Measurements from ENCODE around the gene CCDC137.

Gene CCDC137

DNA sequence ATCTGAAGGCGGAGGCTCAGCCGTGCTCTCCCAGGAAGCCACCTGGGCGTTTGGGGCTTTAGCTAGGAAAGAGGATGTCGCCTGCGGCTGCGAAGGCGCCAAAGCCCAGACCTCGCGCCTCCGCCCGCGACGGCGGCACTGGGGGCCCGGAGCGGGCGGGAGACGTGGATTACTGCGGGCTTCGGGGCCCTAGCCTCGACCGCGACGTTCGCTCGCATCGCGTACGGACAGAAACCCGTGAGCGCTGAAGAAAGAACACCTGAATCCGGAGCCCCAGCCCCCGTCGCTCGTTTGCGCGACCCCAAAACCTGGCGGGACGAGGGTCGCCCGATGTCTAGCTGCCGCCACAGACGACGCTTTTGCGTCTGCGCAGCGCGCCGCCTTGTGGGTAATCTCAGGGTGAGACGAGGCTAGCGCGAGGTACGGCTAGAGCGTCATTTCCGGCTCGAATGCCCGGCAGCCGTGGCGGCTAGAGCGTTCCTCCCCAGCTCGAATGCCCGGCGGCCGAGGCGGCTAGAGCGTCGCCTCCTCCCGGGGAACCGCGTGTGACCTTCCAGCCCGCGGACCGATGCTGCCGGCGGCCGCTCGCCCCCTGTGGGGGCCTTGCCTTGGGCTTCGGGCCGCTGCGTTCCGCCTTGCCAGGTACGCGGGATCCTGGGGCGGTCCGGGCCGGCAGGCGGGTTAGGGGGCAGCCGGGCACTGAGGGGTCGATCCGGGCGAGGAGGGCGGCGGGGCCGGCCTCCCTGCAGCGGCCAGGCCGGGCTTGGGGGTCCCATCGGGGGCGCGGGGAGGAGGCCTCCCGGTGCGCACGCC lies 36.6 kb downstream of the CCDC137 start, which contains the start of gene MRPL12:
MRPL12 (plus strand) TSS at position 434 of the 813 bp plus-strand sequence; CDS start at position 569, 135 bp downstream.
- peak; percentile 95 for DNase-seq (ENCODE audit: low read depth, low spot score)

DNA sequence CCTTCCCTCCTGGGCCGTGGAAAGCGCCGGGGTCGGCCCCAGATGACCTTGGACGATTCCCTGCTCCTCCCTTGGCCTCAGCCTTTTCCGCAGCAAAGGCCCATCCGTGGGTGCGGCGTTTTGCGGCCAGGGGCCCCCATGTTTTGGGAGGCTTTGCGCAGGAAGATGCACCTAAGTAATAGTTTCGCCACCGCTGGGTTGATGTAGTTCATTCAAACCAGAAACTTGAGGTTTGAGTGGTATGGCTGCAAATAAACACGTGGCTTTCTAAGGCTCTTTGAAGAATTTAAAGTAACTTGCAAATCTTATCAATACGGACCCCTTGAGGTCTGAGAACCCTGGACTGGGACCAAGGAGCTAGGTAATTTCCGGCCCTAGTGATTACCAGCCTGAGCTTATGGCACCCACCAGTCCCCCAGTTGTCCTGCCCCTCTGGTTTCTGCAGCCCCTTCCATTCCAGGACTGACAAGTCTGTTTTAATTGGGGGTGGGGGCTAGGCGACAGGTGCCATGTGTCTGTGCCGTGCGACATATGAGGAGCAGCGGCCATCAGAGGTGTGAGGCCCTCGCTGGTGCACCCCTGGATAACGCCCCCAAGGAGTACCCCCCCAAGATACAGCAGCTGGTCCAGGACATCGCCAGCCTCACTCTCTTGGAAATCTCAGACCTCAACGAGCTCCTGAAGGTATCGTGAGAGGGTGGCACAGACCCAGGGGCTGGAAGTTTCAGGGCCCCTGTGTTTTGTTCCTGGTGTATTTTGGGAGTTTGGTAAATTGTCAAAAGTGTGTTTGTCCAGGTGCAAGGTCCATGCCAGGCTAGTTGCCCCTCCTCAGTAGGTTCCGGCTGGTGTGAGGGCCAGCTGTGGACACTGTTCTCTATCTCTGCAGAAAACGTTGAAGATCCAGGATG lies 37.5 kb downstream of the CCDC137 start:
- no peak for DNase-seq (ENCODE audit: low read depth, low spot score)

DNA sequence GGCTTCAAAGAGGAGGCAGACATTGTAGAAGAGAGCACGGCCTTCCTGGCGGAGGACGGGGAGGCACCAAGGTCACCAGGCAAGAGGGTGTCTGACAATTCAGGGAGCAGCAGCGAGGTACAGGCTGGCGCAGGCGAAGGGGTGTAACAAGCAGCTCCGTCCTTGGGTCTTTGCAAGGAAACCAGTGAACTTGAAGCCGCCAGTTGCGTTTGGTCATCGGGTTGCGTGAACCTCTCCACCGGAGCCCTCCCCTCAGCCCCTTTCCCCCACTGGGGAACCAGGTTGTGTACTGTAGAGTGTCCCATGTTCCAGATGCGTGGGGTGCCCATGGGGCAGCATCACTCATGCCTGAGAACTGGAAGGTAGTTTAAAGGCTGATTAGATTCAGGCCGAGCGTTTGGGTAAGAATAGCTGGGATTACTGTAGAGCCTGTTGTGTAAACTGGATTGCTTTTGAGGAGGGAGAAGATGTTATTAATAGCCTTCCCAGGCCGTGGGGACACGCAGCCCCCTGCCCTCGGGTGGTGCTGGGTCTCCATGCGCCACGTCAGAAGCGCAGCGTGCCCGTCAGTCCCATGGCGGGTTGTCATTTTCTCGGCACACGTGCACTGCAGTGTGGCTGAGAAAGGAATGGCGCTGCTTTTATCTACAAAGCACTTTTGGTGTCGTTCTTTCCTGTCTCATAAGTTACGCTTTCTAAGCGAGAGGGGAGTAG lies 39.1 kb downstream of the CCDC137 start:
- no peak for DNase-seq (ENCODE audit: low read depth, low spot score)

DNA sequence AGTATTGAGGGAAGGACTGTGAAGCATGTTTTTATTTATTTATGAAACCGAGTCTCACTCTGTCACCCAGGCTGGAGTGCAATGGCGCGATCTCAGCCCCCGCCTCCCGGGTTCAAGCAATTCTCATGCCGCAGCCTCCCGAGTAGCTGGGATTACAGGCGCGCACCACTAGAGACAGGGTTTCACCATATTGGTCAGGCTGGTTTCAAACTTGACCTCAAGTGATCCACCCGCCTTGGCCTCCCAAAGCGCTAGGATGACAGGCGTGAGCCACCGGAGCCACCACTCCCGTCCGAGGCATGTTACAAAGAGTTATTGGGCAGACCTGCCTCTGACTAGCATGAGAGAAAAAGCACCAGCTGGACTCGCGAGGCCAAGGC lies 39.7 kb downstream of the CCDC137 start:
- no peak for DNase-seq (ENCODE audit: low read depth, low spot score)

DNA sequence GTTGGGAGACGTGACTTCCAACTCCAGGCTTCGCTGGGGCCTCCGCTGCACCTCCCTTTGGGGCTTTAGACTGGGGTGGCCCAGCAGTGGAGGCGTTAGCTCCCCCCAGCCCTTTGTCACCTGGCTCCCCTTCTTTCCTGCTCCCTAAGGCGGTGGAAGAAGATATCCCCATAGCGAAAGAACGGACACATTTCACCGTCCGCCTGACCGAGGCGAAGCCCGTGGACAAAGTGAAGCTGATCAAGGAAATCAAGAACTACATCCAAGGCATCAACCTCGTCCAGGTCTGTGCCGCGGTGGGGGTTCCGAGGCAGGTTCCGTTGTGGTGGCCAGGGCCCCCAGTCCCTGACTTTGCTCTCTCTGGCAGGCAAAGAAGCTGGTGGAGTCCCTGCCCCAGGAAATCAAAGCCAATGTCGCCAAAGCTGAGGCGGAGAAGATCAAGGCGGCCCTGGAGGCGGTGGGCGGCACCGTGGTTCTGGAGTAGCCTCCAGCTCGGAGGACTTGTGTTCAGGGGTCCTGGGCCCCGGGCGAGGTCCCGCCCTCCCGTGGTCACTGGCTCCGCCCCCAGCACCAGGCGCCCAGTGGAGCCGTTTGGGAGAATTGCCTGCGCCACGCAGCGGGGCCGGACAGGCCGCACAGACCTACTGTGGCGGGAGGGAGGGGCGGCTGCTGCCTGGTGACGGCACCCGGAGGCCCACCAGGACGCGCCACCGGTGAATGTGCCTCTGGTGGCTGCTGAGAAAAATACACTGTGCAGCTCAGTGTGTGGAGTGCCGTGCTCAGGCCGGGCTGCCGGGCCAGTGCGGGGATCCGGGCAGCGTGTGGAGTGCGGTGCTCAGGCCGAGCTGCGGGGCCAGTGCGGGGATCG lies 40.5 kb downstream of the CCDC137 start:
- DNase-seq (ENCODE audit: low read depth, low spot score) = no peak

DNA sequence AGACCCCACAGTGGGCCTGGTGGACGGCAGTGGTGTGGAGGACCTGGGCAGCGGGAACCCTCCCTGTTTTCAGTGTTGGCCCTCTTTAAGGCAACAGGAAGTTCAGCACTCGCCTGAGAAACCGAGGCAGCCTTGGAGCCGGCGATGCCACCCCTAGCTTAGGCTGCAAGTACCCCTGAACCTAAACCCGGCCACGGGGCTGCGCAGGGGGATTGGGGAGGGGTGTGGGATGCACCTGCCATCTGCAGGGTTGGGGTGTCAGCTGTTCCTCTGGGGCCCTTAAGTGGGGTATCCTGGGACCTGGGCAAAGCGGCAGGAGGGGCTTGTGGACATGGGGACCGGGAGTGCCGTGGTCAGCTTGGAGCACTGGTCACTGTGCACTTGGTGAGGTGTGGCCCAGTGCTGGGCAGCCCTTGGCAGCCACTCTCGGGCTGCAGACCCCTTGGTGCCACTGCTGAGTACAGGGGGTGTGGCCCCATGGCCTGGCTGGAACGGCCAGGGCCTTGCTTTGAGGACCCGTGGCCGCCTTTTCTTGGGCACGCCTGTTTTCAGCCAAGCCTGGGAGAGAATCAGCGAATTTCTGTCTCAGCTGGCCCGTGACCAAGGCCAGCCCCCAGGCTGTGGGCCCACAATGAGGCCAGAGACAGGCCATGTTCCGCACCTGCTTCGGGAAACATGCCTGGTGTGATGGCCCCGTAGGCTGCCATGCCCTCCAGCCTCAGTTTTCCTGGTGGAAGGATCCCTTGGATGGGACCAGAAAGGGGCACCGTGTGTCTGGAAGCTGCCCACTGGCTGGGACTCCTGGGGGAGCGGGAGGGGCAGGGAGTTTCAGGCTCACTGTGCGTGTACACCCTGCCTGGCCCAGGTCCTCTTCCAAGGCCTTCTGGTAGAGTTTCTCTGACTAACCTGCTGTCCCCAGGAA lies 41.4 kb downstream of the CCDC137 start:
- no peak for DNase-seq (ENCODE audit: low read depth, low spot score)

DNA sequence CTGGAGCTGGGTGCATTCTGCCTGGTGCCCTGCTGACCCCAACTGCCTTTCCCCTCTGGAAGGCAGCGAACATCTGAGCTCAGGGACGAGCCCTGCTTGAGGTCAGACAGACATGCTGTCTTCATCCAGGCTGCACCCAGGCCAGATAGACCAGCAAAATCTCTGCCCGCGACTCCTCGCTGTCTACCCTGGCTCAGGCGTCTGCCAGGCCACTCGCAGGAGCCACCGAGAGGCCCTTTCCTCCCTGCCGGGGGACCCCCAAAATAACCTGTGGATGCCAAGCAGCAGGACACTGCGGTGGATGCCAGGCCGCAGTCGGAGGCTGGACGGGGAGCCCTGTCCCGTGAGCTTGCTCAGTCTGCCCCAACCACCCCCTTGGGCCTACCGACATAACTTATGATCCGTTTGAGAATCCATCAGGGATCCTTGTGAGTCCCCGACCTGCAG lies 42.2 kb downstream of the CCDC137 start:
- no peak for DNase-seq (ENCODE audit: low read depth, low spot score)

DNA sequence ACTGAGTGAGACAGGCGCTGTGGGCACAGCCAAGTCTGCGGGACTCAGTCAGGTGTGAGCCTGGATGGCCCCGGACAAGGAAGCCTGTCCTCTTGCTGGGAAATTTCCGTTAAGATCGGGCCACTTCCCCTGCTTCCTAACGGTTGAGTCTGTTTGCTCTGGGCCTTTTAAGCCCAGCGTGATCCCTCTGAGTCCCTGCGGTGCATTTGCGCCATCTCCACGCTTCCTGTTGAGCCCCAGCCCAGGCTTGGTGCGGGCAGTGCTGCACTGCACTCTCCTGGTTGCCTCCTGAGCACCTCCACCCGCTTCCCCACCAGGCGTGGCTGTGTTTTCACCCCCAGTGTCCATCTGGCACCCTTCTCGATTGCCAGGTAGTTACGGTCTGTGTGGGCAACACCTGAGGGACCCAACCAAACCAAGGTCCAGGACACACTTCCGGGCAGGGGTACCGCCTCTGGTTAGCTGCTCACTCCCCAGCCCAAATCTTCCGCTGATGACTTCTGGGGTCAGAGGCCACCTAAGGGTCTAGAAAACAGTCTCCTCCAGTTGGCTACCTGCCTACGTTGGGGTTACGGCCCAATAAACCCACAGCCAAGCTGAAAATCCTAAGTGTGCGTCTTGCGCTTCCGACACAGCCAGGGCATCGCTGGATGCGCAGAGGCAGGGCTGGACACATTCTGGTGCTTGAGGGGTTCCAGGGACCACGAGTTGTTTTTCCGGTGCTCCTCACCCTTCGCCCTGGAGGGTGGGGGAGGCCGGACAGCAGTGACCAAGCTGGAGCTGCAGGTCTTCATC lies 44.2 kb downstream of the CCDC137 start:
- DNase-seq (ENCODE audit: low read depth, low spot score) = peak; percentile 46

DNA sequence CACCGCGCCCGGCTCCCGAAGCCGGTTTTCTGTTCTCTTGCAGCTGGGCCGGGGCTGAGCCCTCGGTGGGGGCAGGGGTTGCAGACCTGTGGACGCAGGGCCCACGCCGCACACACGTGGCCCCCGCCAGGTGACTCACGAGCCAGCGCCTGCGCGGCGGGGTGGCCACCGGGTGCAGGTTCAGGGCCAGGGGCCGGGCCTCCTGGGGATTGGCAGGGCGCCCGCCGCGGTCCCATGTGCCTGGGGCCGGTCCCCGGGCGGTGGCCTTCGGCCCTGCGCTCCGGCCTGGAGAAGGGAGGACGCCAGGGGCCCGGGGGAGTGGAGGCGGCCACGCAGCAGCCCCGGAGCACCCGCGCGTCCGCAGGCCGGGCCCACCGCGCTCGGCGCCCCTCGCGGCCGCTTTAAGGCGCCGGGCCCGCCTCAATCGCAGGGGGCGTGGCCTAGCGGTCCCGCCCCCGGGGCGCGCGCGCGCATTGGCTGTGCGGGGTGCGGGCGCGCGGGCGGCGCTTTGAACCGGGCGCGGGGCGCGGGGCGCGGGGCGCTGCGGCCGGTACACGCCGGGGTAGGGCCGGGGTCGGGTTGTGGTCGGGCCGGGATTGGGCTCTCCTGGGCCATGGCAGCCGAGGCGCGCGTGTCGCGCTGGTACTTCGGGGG lies 45.4 kb downstream of the CCDC137 start, which contains the start of gene SLC25A10:
SLC25A10 (plus strand) TSS at position 471 of the 654 bp plus-strand sequence; CDS start at position 614, 143 bp downstream.
- peak; percentile 78 for DNase-seq (ENCODE audit: low read depth, low spot score)

DNA sequence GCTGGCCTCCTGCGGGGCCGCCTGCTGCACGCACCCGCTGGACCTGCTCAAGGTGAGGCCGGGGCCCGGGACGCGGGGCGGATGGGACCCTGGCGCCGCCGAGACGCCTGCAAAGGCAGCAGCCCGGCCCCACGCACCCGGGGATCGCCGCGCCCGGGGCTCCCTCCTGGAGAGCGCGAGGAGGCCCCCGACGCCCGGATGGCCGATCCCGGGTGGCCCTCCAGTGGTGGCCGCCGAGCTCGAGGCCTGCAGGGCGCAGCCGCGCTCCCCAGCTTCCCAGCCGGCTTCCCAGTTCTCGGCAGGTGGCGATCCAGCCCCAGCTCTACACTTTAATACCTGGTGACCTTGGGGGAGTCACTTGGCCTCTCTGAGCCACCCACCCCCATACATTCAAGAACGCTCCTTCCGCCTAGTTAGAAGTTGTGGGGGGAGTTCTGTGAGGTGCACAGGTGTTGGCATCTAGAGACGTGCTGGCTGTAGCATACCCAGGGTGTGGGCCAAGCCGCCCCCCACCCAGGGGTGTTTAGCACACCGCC lies 46.0 kb downstream of the CCDC137 start:
- DNase-seq (ENCODE audit: low read depth, low spot score) = peak; percentile 36

DNA sequence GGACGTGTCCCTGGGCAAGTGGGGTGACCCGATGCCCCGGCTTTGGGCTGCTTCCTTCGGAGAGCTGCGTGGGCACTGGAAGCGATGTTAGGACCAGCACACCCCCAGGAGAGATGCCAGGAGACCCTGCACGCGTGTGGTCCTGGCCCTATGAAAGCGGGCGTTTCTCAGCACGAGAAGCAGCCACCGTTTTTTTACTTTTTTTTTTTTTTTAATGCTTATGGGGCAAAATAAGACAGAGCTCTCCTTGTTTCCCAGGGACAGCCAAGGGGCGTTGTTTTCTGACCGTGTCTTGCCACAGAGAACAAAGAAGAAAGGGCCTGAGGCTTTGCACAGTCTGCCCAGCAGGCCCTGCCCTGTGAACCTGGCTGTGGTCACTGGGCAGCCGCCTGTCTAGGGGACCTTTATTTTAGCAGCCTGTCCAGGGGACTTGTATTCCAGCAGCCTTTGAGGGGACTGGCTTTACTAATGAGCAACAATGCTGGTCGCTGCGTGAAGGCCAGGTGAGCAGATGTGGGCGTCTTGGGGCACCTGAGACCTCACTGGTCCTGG lies 46.5 kb downstream of the CCDC137 start:
- peak; percentile 54 for DNase-seq (ENCODE audit: low read depth, low spot score)

DNA sequence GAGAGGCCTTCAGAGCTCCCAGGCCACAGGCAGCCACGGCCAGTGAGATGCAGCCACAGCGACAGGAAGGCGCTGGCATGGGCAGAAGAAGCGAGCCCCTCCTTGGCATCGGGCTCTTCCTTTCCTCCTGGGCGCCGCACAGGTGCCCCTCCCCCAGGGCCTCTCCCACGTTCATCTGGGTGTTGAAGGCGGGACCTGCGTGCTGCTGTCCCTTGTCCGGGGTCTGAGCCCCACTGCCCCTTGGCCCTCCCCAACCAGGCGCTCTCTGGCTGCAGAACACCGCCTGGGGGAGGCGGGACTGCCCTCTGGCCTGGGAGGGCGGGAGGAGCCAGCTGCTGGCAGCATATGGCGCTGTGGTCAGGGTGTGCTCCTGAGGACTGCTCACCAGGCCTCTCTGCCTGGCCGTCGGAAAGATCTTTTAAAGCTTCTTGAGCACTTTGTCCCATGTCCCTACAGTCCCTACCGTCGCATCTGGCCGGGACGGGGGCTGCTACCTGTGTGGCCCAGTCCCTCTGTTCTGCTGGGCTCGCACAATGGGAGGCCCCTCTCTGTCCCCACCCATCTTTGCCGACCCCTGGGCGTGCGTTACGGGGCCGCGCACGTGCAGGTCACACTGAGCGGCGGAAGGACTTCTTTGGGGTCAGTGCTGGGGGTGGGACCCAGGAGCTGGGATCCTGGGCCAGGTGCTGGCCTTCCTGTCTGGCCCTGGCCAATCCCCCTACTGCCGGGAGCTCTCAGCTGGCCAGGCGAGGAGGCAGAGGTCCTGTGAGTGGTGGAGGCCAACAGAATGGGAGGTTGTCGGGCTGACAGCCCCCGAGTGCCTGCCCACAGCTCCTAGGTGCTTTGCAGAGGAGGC lies 47.2 kb downstream of the CCDC137 start:
- peak; percentile 56 for DNase-seq (ENCODE audit: low read depth, low spot score)

DNA sequence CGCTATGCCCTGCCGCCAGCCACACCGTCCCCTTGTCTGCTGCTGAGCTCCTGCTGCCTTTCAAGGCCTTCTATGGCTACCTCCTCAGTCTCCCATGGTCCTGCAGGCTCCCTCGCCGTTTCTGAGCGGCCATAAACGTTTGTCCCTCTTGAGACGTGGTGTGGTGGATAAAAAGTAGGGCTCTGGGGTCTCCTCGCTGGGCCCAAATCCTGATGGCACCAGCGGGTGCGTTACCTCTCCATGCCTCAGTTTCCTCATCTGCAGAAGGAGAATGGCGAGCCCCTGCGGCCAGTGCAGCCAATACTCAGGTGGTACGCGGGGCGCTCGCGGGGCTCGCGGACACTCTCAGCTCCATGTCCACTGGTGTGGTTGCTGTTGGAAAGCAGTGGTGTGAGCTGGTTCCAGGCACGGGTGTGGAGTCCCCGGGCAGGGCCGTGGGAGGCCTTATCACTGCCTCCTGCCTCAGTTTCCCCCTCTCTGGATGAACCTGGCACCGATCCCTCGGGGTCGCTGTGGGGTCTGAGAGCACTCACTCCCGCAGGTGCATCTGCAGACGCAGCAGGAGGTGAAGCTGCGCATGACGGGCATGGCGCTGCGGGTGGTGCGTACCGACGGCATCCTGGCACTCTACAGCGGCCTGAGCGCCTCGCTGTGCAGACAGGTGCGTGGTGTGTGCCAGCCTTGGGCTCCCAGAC lies 48.0 kb downstream of the CCDC137 start:
- no peak for DNase-seq (ENCODE audit: low read depth, low spot score)

DNA sequence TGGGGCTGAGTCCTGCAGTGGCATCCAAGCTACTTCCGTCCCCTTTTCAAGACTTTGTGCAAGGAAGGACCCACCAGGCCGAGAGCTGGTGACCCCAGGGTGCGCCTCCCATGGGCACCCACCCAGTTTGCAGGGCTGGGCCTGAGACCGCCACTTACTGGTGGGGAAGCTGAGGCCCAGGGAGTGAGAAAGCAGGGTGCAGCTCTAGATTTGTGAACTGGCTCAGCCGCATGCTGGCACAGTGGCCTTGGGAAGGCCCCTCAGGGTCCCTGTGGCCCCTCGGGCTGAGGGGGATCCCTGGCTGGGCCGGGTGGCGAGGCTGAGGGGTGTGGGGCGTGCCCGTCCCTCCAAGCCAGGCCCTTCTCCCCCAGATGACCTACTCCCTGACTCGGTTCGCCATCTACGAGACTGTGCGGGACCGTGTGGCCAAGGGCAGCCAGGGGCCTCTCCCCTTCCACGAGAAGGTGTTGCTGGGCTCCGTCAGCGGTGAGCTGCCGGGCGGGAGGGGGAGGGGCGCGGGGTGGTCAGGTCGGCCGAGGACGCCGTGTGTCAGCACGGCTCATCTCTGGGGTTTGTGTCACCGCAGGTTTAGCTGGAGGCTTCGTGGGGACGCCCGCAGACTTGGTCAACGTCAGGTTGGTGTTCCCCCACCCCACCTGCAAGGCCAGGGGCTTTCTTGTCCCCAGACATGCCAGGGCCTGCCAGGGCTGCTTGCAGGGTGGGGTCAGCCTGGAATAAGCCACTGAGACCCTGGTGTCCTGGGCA lies 48.8 kb downstream of the CCDC137 start:
- DNase-seq (ENCODE audit: low read depth, low spot score) = no peak
